Activated CD8-positive, alpha-beta memory T cell treated with anti-CD3 and anti-CD28 coated beads, Interleukin-2, amount 10 ng/mL, durations not matched to agents 7 days and 5 days (primary cell): Measurements from ENCODE around the gene AGMAT. TPM values are rescaled to one million over a fixed set of nuclear protein-coding genes. Genes with fewer than 3 reads are reported as not detected.

ENCODE experiments used
- ATAC-seq: fragments of 150-1000 bp; cut with Tn5 transposase; one replicate; pipeline ENCODE4 v1.10.0; 2021; ENCODE audit warnings: moderate library complexity
- CTCF ChIA-PET: fragments of 350-600 bp; sonication (Branson Sonifier 250); formaldehyde crosslinking; loops from one replicate; lab custom pipeline; 2021; ENCODE audit warnings: antibody characterized with exemption; lab: Charles Lee
- DNase-seq: peaks from one replicate; pipeline ENCODE4 v3.0.0-alpha.2; 2020
- H3K27ac Mint-ChIP-seq: one replicate; pipeline ENCODE4 v1.8.0; 2021; ENCODE audit warnings: mild to moderate bottlenecking, mixed read lengths
- H3K27me3 Mint-ChIP-seq: one replicate; pipeline ENCODE4 v1.8.0; 2021; ENCODE audit warnings: mixed read lengths
- H3K36me3 Mint-ChIP-seq: one replicate; pipeline ENCODE4 v1.8.0; 2021; ENCODE audit warnings: mild to moderate bottlenecking, mixed read lengths
- H3K4me1 Mint-ChIP-seq: one replicate; pipeline ENCODE4 v1.8.0; 2021; ENCODE audit warnings: mixed read lengths
- H3K4me3 Mint-ChIP-seq: one replicate; pipeline ENCODE4 v1.8.0; 2021; ENCODE audit warnings: mild to moderate bottlenecking, moderate library complexity, mixed read lengths
- H3K9me3 Mint-ChIP-seq: one replicate; pipeline ENCODE4 v1.8.0; 2022; ENCODE audit warnings: low read depth, mixed read lengths
- total RNA-seq, 2 experiments: library from RNA; stranded (reverse); gene quantifications; one replicate each; pipeline ENCODE4 v1.2.3, GENCODE V29; 2021

AGMAT gene
- total RNA-seq, 2 experiments from 2014 or later: 8.0 to 12.4 TPM

DNA sequence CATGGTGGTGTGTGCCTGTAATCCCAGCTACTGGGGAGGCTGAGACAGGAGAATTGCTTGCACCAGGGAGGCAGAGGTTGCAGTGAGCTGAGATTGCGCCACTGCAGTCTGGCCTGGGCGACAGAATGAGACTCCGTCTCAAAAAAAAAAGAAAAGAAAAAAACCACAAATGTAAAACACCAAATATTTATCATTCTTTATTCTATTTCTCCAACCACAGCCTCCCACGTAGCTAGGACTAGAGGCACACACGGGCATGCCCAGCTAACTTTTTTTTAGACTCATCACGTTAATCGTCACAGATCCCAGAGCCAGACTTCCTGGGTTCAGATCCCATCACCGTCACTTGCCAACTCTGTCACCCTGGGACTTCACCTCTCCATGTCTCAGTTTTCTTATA, 44.7 kb downstream of the AGMAT start:
- peaks cover 20% of the 10 kb centered on the region for H3K36me3 Mint-ChIP-seq
- H3K9me3 Mint-ChIP-seq: no peaks in the 10 kb centered on the region
- H3K27ac Mint-ChIP-seq: no peak overlapping the region
- H3K4me1 Mint-ChIP-seq: no peaks in the 10 kb centered on the region
- H3K27me3 Mint-ChIP-seq: no peaks in the 10 kb centered on the region
- CTCF ChIA-PET: no interaction called here
- H3K4me3 Mint-ChIP-seq: no peak overlapping the region
- DNase-seq (no peak), ATAC-seq (no peak)

DNA sequence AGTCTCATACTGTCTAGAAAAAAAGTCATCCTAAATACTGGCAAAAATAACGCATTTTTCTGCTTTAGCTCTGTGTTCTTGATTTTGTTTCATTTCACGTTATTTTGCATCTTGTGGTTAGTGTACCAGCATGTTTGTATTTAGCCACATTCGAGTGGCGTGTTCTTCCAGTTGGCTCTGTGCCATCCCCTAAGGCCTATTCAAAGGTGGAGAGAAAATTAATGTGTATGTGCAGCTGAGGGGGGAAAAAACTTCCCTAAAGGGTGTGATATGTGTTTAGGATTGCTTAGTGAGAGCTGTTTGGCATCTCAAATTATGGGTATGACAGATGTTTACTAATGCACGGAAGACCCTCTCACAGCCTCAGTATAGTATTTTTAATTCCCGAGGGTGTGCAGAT, 46.1 kb downstream of the AGMAT start:
- no peak overlapping the region for H3K27ac Mint-ChIP-seq
- CTCF ChIA-PET: no interaction called here
- no peaks in the 10 kb centered on the region for H3K27me3 Mint-ChIP-seq
- DNase-seq (no peak), ATAC-seq (no peak)
- no peak overlapping the region for H3K4me3 Mint-ChIP-seq
- H3K4me1 Mint-ChIP-seq: no peaks in the 10 kb centered on the region
- no peaks in the 10 kb centered on the region for H3K9me3 Mint-ChIP-seq
- peaks cover 20% of the 10 kb centered on the region for H3K36me3 Mint-ChIP-seq

DNA sequence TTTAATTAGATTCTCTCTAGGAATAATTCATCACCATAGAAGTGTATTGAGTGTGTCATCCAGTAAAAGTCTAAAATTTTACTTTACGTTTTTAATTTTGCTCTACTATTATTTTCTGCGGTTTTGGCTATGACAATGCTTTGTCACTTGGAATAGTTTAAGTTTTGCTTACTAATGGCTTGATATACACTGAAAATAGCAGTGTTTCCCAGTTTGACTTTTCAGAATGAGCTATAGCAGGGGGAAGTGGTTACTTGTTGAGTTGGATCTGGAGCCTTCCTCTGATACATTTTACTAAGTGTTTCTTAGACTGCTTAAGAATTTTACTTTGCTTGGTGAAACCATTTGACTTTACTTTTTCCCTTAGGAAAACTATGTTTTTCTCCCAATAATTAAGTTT, 53.2 kb downstream of the AGMAT start:
- Mint-ChIP-seq H3K4me3 (no peak overlapping the region), H3K27me3 (no peaks in the 10 kb centered on the region), H3K27ac (no peak overlapping the region), H3K36me3 (peaks cover 12% of the 10 kb centered on the region), H3K4me1 (peaks cover 33% of the 10 kb centered on the region), H3K9me3 (no peaks in the 10 kb centered on the region)
- ATAC-seq (no peak), DNase-seq (no peak)
- CTCF ChIA-PET: no interaction called here

DNA sequence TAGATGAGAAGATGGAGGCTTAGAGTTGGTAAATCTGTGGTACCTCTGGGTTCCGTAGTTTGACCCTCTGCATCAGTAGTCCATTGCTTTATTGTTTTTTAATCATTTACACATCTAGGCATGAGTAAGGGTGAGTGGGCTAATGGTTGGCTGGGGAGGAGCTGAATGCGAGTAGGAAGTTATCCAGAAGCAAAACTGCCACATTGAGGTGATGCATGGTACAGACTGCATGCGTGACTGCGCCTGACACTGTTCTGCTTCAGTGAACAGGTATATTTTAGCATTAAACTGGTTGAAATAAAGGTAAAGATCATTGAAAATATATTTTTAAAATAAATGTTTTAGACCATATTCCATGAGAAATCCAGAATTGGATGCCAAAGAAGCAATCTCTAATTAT, 53.8 kb downstream of the AGMAT start:
- CTCF ChIA-PET: interaction anchor here (0.7 kb wide), 1 partner anchor 544 kb away, joined by 3 read pairs; no protein-coding TSS in a partner anchor
- no peaks in the 10 kb centered on the region for H3K9me3 Mint-ChIP-seq
- peaks cover 8% of the 10 kb centered on the region for H3K36me3 Mint-ChIP-seq
- DNase-seq (peak; percentile 22), ATAC-seq (no peak)
- H3K27ac Mint-ChIP-seq: no peak overlapping the region
- no peaks in the 10 kb centered on the region for H3K27me3 Mint-ChIP-seq
- no peak overlapping the region for H3K4me3 Mint-ChIP-seq
- H3K4me1 Mint-ChIP-seq: peaks cover 39% of the 10 kb centered on the region

DNA sequence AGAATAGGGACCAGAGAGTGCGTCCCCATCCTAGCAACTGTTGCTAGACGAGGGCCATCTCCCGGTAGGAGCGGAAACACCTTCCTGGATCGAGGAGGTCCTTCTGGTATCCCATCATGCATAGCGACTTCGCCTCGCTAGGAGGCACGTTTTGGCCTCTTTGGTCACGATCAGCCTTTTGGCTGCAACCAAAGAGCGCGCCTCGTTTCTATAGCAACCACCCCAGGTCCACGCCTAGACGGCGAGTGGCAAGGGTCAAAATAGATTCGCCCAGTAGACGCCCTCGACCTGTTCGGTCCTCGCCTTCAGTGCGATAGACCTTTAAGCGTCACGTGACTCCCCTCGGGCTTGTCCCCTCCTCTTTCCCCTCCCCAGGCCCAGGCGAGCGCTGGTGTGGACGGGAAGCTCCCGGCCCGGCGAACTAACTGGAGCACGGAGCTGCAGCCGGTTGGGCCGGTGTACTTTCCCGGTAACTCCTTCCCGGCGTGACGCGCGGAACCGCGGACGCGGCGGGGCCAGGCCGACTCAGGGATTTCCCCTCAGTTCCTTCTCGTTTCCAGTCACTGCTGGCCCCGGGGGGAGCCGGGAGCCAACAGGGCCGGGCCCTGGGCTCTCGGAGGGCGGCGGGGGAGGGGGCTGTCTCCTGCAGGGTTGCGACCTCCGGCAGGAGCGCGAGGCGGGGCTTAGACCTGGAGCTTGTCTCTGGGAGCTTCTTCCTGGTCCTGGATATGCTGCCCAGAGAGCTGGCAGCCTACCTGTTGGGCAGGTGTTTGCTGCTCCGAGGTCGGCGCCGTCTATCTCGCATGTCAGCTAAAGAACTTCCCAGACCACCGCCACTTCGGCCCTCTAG, 58.1 kb downstream of the AGMAT start, which contains the start of gene DNAJC16:
DNAJC16 (plus strand) TSS at position 359 of the 850 bp plus-strand sequence. CDS start 2,258 bp downstream, outside the sequence.
- ATAC-seq (peak; percentile 63), DNase-seq (peak; percentile 99)
- CTCF ChIA-PET: interaction anchor here (0.6 to 1.3 kb wide), 2 partner anchors 65 to 91 kb away, joined by 3 to 6 read pairs; no protein-coding TSS in a partner anchor
- peak within 1 kb of the TSS; percentile 87 for H3K4me3 Mint-ChIP-seq
- no peaks in the 10 kb centered on the region for H3K9me3 Mint-ChIP-seq
- peak within 1 kb of the TSS; percentile 100 for H3K27ac Mint-ChIP-seq
- peaks cover 8% of the 10 kb centered on the region for H3K36me3 Mint-ChIP-seq
- H3K27me3 Mint-ChIP-seq: no peaks in the 10 kb centered on the region
- peaks cover 53% of the 10 kb centered on the region for H3K4me1 Mint-ChIP-seq

DNA sequence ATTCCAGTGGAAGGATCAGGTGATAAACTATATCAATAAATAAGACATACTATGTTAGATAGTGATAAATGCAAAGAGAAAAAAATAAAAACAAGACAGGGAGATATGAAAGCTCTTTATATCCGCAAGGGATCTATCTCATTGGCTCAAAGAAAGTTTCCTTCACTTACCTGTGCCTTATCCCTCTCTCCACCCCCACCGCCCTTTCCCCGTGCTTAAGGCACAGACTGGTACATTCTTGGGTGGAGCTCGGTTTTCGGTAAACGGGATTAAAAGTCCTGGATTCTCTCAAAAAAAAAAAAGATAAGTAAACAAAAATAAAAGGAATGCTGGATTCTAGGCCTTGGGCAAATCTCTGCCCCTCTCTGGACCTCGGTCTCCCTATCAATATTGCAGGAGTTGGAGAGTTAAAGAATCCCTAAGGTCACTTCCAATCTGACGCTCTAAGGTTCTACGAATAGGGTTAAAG, 58.8 kb downstream of the AGMAT start:
- CTCF ChIA-PET: interaction anchor here (0.6 kb wide), 1 partner anchor 65 kb away, joined by 6 read pairs; no protein-coding TSS in a partner anchor
- H3K9me3 Mint-ChIP-seq: no peaks in the 10 kb centered on the region
- peak overlapping the region; percentile 87 for H3K4me3 Mint-ChIP-seq
- H3K27me3 Mint-ChIP-seq: no peaks in the 10 kb centered on the region
- H3K36me3 Mint-ChIP-seq: peaks cover 8% of the 10 kb centered on the region
- peaks cover 55% of the 10 kb centered on the region for H3K4me1 Mint-ChIP-seq
- H3K27ac Mint-ChIP-seq: peak overlapping the region; percentile 100
- ATAC-seq (no peak), DNase-seq (no peak)

DNA sequence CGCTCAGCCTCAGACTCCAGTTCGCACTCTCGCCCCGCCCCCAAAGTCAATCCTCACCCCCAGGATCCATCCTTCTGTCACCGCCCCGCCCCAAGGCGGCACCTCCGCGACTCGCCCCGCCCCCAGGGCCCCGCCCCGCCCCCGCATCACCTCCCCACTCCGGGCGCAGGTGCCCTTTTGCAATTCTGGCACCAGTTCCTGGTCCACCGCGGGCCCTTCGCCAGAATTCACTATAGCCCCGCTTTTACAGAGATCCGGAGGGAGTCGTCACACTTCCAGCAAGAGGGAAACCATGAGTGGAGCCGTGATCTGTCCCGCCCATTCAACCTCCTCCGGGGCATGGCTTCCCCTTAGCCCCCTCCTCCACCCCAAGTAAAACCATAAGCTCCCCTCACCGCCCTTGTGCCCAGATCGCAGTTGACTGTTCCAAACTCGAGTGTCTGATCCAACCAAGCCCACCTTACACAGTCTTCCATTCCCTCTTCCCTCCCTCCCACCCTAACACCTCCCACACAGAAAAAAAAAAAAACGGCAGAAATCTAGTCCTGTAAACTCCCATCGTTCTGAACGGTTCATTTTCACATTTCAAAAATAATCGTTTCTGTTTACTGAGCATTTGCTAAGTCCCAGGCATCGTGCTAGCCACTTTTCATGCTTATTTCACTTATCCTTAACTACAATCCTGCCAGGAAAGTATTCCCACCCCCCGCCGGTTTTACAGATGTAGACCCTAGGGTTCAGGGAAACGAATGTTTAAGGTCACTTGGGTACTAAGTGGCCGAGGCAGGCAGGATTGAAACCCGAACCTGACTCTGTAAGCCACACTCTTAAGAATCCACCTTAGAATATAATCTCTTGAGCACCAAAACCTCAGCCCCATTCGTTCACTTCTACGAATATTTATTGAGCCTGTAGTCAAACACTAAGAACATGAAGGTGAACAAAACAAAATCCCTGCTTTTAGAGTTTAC, 59.5 kb downstream of the AGMAT start:
- peak overlapping the region; percentile 87 for H3K4me3 Mint-ChIP-seq
- H3K4me1 Mint-ChIP-seq: peaks cover 52% of the 10 kb centered on the region

DNA sequence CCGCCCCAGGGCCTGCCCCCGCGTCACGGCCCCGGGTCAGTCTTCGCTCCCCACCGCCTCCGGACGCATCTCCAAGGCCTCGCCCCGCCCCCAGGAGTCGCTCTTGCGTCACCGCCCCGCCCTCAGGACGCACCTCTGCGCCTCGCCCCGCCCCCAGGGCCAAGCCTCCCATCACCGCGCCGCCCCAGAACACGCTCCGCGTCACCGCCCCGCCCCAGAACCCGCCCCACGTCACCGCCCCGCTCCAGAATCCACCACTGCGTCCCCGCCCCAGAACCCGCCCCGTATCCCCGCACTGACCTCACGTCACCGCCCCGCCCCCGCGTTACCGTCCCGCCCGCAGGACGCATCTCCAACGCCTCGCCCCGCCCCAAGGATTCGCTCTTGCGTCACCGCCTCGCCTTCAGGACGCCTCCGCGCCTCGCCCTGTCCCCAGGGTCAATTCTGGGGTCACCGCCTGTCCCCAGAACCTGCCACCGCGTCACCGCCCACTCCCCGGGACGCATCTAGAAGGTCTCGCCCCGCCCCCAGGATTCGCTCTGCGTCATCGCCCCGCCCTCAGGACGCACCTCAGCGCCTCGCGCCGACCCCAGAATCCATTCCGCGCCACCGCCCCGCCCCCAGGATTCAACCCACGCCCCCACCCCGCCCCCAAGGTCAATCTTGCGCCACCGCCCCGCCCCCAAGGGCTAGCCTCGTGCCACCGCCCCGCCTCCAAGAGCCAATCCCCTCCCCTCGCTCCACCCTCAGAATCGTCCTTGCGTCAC, 60.4 kb downstream of the AGMAT start:
- DNase-seq (peak; percentile 100), ATAC-seq (peak; percentile 59)
- H3K4me3 Mint-ChIP-seq: peak overlapping the region; percentile 87
- H3K36me3 Mint-ChIP-seq: peaks cover 5% of the 10 kb centered on the region
- peak overlapping the region; percentile 100 for H3K27ac Mint-ChIP-seq
- no peaks in the 10 kb centered on the region for H3K27me3 Mint-ChIP-seq
- CTCF ChIA-PET: interaction anchor here (0.7 to 1.3 kb wide), 4 partner anchors 55 to 217 kb away, joined by 3 to 4 read pairs (median 3); no protein-coding TSS in a partner anchor
- no peaks in the 10 kb centered on the region for H3K9me3 Mint-ChIP-seq
- peaks cover 55% of the 10 kb centered on the region for H3K4me1 Mint-ChIP-seq

More for the DNA sequence above, 59.5 kb downstream of the AGMAT start:
- Mint-ChIP-seq H3K27me3 (no peaks in the 10 kb centered on the region), H3K9me3 (no peaks in the 10 kb centered on the region), H3K27ac (peak overlapping the region; percentile 100), H3K36me3 (peaks cover 4% of the 10 kb centered on the region)
- CTCF ChIA-PET: interaction anchor here (0.7 kb wide), 1 partner anchor 114 kb away, joined by 3 read pairs; no protein-coding TSS in a partner anchor
- DNase-seq: no peak
- peak; percentile 69 for ATAC-seq

DNA sequence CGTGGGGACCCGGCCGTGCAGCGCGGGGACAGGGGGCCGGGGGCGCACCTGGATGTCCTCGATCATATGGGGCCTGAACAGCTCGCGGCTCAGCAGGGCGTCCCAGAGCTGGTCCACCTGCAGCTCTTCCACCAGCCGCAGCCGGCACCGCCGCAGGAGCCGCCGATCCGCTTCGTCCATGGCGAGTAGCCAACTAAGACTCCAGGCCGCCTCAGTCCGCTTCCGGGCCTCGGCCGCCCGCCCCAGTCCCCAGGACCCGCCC, 60.9 kb downstream of the AGMAT start, which contains the start of gene CASP9:
CASP9 (minus strand) TSS at position 195 of the 262 bp plus-strand sequence; CDS start at position 180, 15 bp downstream.
- H3K27ac Mint-ChIP-seq: peak within 1 kb of the TSS; percentile 100
- no peaks in the 10 kb centered on the region for H3K9me3 Mint-ChIP-seq
- peak within 1 kb of the TSS; percentile 87 for H3K4me3 Mint-ChIP-seq
- CTCF ChIA-PET: interaction anchor here (1.0 to 1.3 kb wide), 3 partner anchors 55 to 217 kb away, joined by 3 to 4 read pairs (median 3); no protein-coding TSS in a partner anchor
- H3K4me1 Mint-ChIP-seq: peaks cover 55% of the 10 kb centered on the region
- DNase-seq (no peak), ATAC-seq (no peak)
- no peaks in the 10 kb centered on the region for H3K27me3 Mint-ChIP-seq
- H3K36me3 Mint-ChIP-seq: peaks cover 7% of the 10 kb centered on the region

DNA sequence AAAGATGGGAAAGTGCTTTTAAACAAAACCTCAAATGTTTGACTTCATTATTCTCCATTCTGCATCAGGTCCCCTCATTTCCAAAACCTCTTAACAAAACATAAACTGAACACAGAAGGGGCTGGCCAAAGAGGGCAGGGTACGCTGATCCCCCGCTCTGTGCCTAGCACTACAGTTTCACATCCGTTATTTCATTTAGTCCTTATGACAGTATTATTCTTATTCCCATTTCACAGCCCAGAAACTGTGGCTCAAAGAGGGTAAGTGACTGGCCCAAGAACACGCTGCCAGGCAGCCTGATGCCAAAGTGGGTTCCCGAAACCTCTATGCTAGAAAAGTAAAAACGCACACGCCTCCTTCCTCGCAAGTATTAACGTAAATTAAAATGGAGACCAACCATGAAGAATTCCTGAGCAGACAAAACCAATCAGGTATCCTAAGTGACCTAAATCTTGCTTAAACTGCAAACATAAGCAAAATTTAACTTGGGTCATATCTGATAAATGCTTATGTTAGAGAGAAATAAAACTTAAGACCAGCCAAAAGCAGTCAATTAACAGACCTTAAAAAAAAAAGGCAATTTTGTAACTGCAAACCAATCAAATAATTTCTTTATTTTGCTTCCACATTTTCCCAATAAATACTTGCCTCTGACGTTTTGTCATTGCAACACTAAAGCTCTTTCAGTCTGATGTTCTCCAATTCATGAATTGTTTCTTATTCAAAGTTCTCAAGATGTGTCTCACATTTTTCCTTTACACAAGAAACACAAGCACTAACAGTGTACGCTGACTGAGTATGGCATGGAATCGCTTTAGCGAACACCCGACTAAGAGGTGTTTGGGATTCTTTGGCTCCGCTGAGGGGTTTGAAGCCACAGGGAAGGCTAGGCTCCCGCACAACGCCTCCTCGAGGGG, 61.5 kb downstream of the AGMAT start:
- CTCF ChIA-PET: interaction anchor here (1.0 to 1.3 kb wide), 3 partner anchors 56 to 218 kb away, joined by 3 to 4 read pairs (median 3); no protein-coding TSS in a partner anchor
- Mint-ChIP-seq H3K9me3 (no peaks in the 10 kb centered on the region), H3K27ac (peak overlapping the region; percentile 100), H3K36me3 (peaks cover 9% of the 10 kb centered on the region), H3K4me1 (peaks cover 54% of the 10 kb centered on the region), H3K4me3 (peak overlapping the region; percentile 87), H3K27me3 (no peaks in the 10 kb centered on the region)
- DNase-seq: no peak
- no peak for ATAC-seq

DNA sequence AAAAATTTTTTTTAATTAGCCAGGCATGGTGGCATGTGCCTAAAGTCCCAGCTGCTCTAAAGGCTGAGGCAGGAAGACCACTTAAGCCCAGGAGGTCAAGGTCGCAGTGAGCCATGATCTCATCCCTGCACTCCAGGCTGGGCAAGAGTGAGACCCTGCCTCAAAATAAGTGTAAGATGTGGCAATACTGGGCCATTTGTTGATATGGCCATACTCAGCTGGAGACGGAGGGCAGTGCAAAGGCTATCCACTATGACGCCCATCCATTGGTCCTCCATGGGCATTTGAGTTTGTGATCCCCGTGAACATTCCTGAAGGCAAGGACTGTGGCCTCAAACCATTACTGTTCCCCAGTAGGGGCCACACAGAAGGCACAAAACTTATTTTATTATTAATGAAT, 62.3 kb downstream of the AGMAT start:
- ATAC-seq: no peak
- H3K4me3 Mint-ChIP-seq: peak overlapping the region; percentile 87
- no peaks in the 10 kb centered on the region for H3K27me3 Mint-ChIP-seq
- CTCF ChIA-PET: no interaction called here
- H3K4me1 Mint-ChIP-seq: peaks cover 53% of the 10 kb centered on the region
- H3K36me3 Mint-ChIP-seq: peaks cover 17% of the 10 kb centered on the region
- H3K9me3 Mint-ChIP-seq: no peaks in the 10 kb centered on the region
- DNase-seq: no peak
- H3K27ac Mint-ChIP-seq: no peak overlapping the region
